Type B pancreatic cell (in vitro differentiated cells): ENCODE measurements around the gene KIF26B. TPM values are rescaled to one million over a fixed set of nuclear protein-coding genes. Genes with fewer than 3 reads are reported as not detected.

ENCODE experiments used
- DNase-seq: peaks from one replicate; pipeline ENCODE4 v3.0.0; 2021; ENCODE audit warnings: mixed read lengths; ENCODE audit not compliant: unreplicated experiment; ENCODE audit errors: extremely low spot score
- H3K27ac Mint-ChIP-seq: 2 replicates; pipeline ENCODE4 v1.8.0; 2021; ENCODE audit warnings: mild to moderate bottlenecking, mixed read lengths
- H3K27me3 Mint-ChIP-seq: 2 replicates; pipeline ENCODE4 v1.8.0; 2021; ENCODE audit warnings: mixed read lengths
- H3K36me3 Mint-ChIP-seq: 2 replicates; pipeline ENCODE4 v1.8.0; 2021; ENCODE audit warnings: mixed read lengths
- H3K4me1 Mint-ChIP-seq: one replicate; pipeline ENCODE4 v1.8.0; 2021; ENCODE audit warnings: mixed read lengths; ENCODE audit not compliant: unreplicated experiment
- H3K4me3 Mint-ChIP-seq: 2 replicates; pipeline ENCODE4 v1.8.0; 2021; ENCODE audit warnings: mild to moderate bottlenecking, mixed read lengths
- H3K9me3 Mint-ChIP-seq: 2 replicates; pipeline ENCODE4 v1.8.0; 2021; ENCODE audit warnings: mixed read lengths
- total RNA-seq: library from RNA; stranded (reverse); gene quantifications from 2 replicates; pipeline ENCODE4 v1.2.1, GENCODE V29; 2021; ENCODE audit warnings: low replicate concordance
- TF ChIP-seq, protein P1 (sequence below): fragments of 200-600 bp; sonication (generic); conservative IDR thresholded peaks from 2 replicates; pipeline ENCODE4 v1.5.0; 2021; ENCODE audit warnings: antibody characterized with exemption, mild to moderate bottlenecking

KIF26B gene
- total RNA-seq, 1 donor from 2014 or later = 22.1 TPM

GRCh38 chr1:245611251-245611650 lies 456.5 kb downstream of the KIF26B start:
- Mint-ChIP-seq H3K4me3 (no peak overlapping the region), H3K9me3 (no peaks in the 10 kb centered on the region), H3K27me3 (peaks cover 11% of the 10 kb centered on the region), H3K36me3 (peaks cover 10% of the 10 kb centered on the region), H3K27ac (no peak overlapping the region), H3K4me1 (peaks cover 20% of the 10 kb centered on the region)
- DNase-seq = no peak
- TF ChIP-seq, protein P1, sequence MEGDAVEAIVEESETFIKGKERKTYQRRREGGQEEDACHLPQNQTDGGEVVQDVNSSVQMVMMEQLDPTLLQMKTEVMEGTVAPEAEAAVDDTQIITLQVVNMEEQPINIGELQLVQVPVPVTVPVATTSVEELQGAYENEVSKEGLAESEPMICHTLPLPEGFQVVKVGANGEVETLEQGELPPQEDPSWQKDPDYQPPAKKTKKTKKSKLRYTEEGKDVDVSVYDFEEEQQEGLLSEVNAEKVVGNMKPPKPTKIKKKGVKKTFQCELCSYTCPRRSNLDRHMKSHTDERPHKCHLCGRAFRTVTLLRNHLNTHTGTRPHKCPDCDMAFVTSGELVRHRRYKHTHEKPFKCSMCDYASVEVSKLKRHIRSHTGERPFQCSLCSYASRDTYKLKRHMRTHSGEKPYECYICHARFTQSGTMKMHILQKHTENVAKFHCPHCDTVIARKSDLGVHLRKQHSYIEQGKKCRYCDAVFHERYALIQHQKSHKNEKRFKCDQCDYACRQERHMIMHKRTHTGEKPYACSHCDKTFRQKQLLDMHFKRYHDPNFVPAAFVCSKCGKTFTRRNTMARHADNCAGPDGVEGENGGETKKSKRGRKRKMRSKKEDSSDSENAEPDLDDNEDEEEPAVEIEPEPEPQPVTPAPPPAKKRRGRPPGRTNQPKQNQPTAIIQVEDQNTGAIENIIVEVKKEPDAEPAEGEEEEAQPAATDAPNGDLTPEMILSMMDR = no peak

DNA sequence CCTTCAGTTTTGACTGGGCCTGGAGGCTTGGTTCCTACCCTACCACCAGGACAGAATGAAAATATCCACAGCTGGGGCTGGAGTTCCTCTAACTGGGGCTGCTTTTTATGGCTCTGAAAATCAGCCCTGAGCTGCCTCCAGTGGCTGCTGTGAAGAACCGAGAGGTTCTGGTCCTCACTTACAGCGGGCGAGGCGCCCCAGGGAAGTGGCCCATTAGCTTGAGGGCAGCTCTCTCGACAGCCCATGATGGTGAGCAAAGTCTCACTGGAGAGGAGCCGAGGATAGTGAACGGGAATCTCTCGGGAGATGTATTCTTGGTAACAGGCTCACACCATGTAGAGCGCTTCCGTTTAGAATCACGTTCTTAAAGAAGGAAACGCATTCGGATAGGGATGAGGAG lies 459.7 kb downstream of the KIF26B start:
- no peak for DNase-seq
- Mint-ChIP-seq H3K4me1 (peaks cover 16% of the 10 kb centered on the region), H3K36me3 (peaks cover 7% of the 10 kb centered on the region), H3K27me3 (no peaks in the 10 kb centered on the region), H3K4me3 (no peak overlapping the region), H3K9me3 (no peaks in the 10 kb centered on the region), H3K27ac (no peak overlapping the region)
- TF ChIP-seq, protein P1 = no peak

DNA sequence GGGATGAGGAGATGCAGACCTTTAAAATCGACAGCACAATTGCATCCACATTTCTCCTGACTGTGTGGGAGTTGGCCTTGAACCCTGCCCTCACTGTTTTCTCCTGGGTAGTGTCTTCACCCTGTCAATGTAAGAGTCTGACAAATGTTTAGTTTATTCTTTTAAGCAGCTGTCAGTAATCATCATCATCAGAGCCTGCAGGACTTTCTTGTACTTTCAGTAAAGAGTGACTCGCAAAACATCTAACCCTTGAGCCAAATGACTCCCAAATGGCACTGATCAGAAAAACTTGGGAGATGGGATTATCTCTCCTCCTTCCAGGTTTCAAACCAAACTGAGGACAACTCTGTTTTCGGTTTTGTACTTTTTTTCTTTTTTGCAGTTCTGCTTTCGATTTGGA lies 460.2 kb downstream of the KIF26B start:
- Mint-ChIP-seq H3K27me3 (no peaks in the 10 kb centered on the region), H3K4me1 (peaks cover 14% of the 10 kb centered on the region), H3K27ac (no peak overlapping the region), H3K36me3 (peaks cover 7% of the 10 kb centered on the region), H3K9me3 (no peaks in the 10 kb centered on the region), H3K4me3 (no peak overlapping the region)
- no peak for DNase-seq
- TF ChIP-seq, protein P1 = no peak

DNA sequence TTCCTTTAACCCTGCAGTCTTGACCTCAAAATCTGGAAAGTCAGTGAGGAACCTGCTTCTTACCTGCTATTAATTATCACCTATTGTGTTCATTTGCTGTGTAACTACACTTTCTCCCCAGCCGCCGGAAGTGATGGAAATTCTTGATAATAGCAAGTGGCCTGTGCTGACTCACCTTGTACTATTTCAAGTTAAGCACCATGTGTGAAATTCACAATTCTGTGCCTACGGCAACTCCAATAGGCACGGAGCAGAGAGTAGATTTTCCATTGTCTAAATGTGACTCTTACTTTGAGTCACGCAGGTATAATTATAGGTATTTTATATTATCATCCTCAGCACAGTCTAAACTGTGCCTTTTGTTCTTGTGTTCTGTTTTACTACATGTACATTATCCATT lies 466.8 kb downstream of the KIF26B start:
- no peak for DNase-seq
- no peaks in the 10 kb centered on the region for H3K9me3 Mint-ChIP-seq
- H3K27me3 Mint-ChIP-seq = no peaks in the 10 kb centered on the region
- no peaks in the 10 kb centered on the region for H3K4me1 Mint-ChIP-seq
- no peak overlapping the region for H3K27ac Mint-ChIP-seq
- H3K36me3 Mint-ChIP-seq = peaks cover 12% of the 10 kb centered on the region
- H3K4me3 Mint-ChIP-seq = no peak overlapping the region
- TF ChIP-seq, protein P1 = no peak

DNA sequence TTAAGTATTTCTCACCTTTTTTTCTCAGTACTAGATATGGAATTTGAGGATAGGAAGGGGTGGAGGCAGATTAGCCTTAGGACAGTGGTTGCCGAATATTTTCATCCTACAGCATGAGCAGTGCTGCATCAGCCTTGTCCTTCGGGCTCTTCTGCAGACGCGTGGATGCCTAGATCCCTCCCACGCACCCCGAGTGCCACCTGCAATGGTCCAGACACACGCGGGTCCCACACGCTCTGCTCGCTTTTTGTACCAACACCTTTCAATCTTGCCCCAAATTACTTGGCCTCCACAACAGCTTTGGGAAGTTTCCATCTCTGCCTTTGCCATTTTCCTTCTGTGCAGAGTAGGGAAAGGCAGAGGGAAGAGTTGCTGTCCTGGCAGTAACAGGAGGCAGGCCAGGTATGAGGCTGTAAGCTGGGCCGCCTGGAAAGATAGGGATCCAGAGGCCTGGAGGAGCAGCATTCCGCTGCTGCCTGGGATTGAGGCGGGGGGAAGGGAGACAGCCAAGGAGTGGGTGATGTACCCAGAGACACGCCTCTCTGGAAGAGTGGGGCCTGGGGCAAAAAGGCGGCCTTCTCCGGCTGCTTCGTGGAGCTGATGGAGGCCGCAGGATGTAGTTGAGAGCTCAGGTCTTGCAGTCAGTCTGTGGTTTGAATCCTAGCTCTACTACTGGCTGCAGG lies 467.7 kb downstream of the KIF26B start:
- H3K27me3 Mint-ChIP-seq = no peaks in the 10 kb centered on the region

More for the DNA sequence above, 467.7 kb downstream of the KIF26B start:
- no peaks in the 10 kb centered on the region for H3K4me1 Mint-ChIP-seq
- no peak for DNase-seq
- H3K4me3 Mint-ChIP-seq = no peak overlapping the region
- TF ChIP-seq, protein P1 = no peak
- no peaks in the 10 kb centered on the region for H3K9me3 Mint-ChIP-seq
- H3K36me3 Mint-ChIP-seq = peaks cover 12% of the 10 kb centered on the region
- no peak overlapping the region for H3K27ac Mint-ChIP-seq
